PC-9 (cell line): ENCODE measurements around the gene ADAM19. TPM values are rescaled to one million over a fixed set of nuclear protein-coding genes. Genes with fewer than 3 reads are reported as not detected.

ENCODE experiments used
- BruUV-seq: library from RNA; stranded (reverse); fragments of 400-500 nt; replicated peaks from 2 replicates; lab custom pipeline; 2021; lab: Mats Ljungman, UMichigan
- CTCF ChIA-PET: fragments of 300-600 bp; sonication (Branson Sonifier 250); formaldehyde crosslinking; loops from one replicate; lab custom pipeline; 2022; ENCODE audit warnings: antibody characterized with exemption; lab: Charles Lee
- POLR2A ChIA-PET: fragments of 300-600 bp; sonication (Branson Sonifier 250); formaldehyde crosslinking; loops from one replicate; lab custom pipeline; 2022; ENCODE audit warnings: antibody characterized with exemption; ENCODE audit not compliant: unreplicated experiment; lab: Charles Lee
- DNase-seq, 2 experiments: peaks; one replicate each; pipeline versions ENCODE4 v3.0.0 to v3.0.0-alpha.2; 2015 to 2022; ENCODE audit warnings: mixed read lengths in 1 of 2
- H2AFZ ChIP-seq: fragments of 200-600 bp; sonication (generic); 2 replicates; pipeline ENCODE4 v1.8.1; 2017; ENCODE audit warnings: antibody characterized with exemption
- H3F3A ChIP-seq: fragments of 200-600 bp; sonication (generic); 2 replicates; pipeline ENCODE4 v1.8.1; 2017; ENCODE audit warnings: antibody characterized with exemption, mild to moderate bottlenecking, low read depth; ENCODE audit not compliant: insufficient read depth
- H3K27ac ChIP-seq: fragments of 200-600 bp; sonication (generic); 2 replicates; pipeline ENCODE4 v1.6.1; 2016; ENCODE audit warnings: mixed run types
- H3K27me3 ChIP-seq: fragments of 200-600 bp; sonication (generic); 2 replicates; pipeline ENCODE4 v1.6.1; 2016; ENCODE audit warnings: low read depth, mixed run types; ENCODE audit not compliant: insufficient read depth
- H3K36me3 ChIP-seq: fragments of 200-600 bp; sonication (generic); 2 replicates; pipeline ENCODE4 v1.6.1; 2016; ENCODE audit warnings: low read depth, mixed run types
- H3K4me1 ChIP-seq: fragments of 200-600 bp; sonication (generic); replicated peaks from 2 replicates; pipeline ENCODE4 v1.6.1; 2016; ENCODE audit warnings: mixed run types; ENCODE audit not compliant: insufficient read depth
- H3K4me2 ChIP-seq: fragments of 200-600 bp; sonication (generic); 2 replicates; pipeline ENCODE4 v1.6.1; 2017; ENCODE audit warnings: mixed run types
- H3K4me3 ChIP-seq: fragments of 200-600 bp; sonication (generic); 2 replicates; pipeline ENCODE4 v1.6.1; 2016; ENCODE audit warnings: mixed run types
- H3K79me2 ChIP-seq: fragments of 200-600 bp; sonication (generic); 2 replicates; pipeline ENCODE4 v1.6.1; 2017; ENCODE audit warnings: low read depth, mixed run types
- H3K9me2 ChIP-seq: fragments of 200-600 bp; sonication (generic); 2 replicates; pipeline ENCODE4 v1.8.1; 2017; ENCODE audit warnings: mild to moderate bottlenecking; ENCODE audit not compliant: insufficient read depth
- H3K9me3 ChIP-seq: fragments of 200-600 bp; sonication (generic); 2 replicates; pipeline ENCODE4 v1.8.1; 2016; ENCODE audit warnings: low read depth; ENCODE audit not compliant: insufficient read depth
- H4K20me1 ChIP-seq: fragments of 200-600 bp; sonication (generic); 2 replicates; pipeline ENCODE4 v1.8.1; 2017; ENCODE audit not compliant: insufficient read depth
- EZH2 ChIP-seq: fragments of 200-600 bp; sonication (generic); IDR thresholded peaks from 2 replicates; pipeline ENCODE4 v1.8.0; 2017; ENCODE audit warnings: antibody characterized with exemption, low read depth
- intact Hi-C: fragments of 100-400 bp; cut with micrococcal nuclease; formaldehyde crosslinking; loops from one replicate; pipeline ENCODE4 v1.10.0; 2022; ENCODE audit not compliant: unreplicated experiment
- total RNA-seq: library from RNA; stranded (reverse); gene quantifications from 2 replicates; pipeline ENCODE4 v1.2.3, GENCODE V29; 2021
- TF ChIP-seq, protein P1 (sequence below): fragments of 200-600 bp; sonication (generic); conservative IDR thresholded peaks from 2 replicates; pipeline ENCODE4 v1.6.1; 2017; ENCODE audit warnings: mixed run types, antibody characterized with exemption, mild to moderate bottlenecking, moderate library complexity

Gene ADAM19
- total RNA-seq, 1 experiment from 2014 or later: 7.6 TPM

DNA sequence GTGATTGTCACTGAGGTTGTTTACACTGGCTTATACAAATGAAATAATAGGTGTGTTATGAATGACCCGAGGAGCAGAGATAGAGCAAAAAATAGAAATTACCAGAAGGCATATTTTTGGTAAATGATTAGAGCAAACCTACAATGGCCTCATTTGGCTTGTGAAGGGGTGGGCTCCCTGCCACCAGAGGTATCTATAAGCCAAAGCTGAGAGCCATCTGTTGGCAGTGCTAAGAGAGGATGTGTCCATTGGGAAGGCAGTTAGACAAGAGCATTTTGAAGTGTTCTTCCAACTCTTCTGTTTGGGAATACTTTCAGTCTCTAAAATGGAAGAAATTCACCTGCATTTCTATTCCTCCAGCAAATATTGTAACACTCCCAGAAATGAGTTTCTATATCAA lies 104.9 kb downstream of the ADAM19 start:
- intact Hi-C loops: loop anchor here (1.0 to 10.0 kb wide), 2 partner anchors 142 to 326 kb away; partner anchors contain the start of gene MED7
- Histone ChIP-seq H3K4me2 (no peak overlapping the region), H2AFZ (no peak overlapping the region), H3K27ac (no peak overlapping the region), H3K36me3 (no peaks in the 10 kb centered on the region), H3K4me1 (no peaks in the 10 kb centered on the region), H3K27me3 (no peaks in the 10 kb centered on the region), H3K79me2 (no peaks in the 10 kb centered on the region), H3K4me3 (no peak overlapping the region), H3F3A (no peaks in the 10 kb centered on the region), H3K9me3 (no peaks in the 10 kb centered on the region), H3K9me2 (no peaks in the 10 kb centered on the region), H4K20me1 (no peaks in the 10 kb centered on the region)
- DNase-seq: no peak
- POLR2A ChIA-PET: no interaction called here
- no TSS peak for BruUV-seq
- CTCF ChIA-PET: interaction anchor here (1.5 kb wide), 1 partner anchor 142 kb away, joined by 3 read pairs; no protein-coding TSS in a partner anchor
- TF ChIP-seq, protein P1, sequence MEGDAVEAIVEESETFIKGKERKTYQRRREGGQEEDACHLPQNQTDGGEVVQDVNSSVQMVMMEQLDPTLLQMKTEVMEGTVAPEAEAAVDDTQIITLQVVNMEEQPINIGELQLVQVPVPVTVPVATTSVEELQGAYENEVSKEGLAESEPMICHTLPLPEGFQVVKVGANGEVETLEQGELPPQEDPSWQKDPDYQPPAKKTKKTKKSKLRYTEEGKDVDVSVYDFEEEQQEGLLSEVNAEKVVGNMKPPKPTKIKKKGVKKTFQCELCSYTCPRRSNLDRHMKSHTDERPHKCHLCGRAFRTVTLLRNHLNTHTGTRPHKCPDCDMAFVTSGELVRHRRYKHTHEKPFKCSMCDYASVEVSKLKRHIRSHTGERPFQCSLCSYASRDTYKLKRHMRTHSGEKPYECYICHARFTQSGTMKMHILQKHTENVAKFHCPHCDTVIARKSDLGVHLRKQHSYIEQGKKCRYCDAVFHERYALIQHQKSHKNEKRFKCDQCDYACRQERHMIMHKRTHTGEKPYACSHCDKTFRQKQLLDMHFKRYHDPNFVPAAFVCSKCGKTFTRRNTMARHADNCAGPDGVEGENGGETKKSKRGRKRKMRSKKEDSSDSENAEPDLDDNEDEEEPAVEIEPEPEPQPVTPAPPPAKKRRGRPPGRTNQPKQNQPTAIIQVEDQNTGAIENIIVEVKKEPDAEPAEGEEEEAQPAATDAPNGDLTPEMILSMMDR: no peak
- no peak for TF ChIP-seq EZH2

- H3K79me2 ChIP-seq: no peaks in the 10 kb centered on the region
- no peaks in the 10 kb centered on the region for H3K36me3 ChIP-seq
- H3F3A ChIP-seq: peaks cover 3% of the 10 kb centered on the region; the same call in 1 of the 2 replicates
- H3K4me3 ChIP-seq: no peak overlapping the region
- H3K4me2 ChIP-seq: no peak overlapping the region
- CTCF ChIA-PET: interaction anchor here (0.5 to 1.5 kb wide), 2 partner anchors 141 to 249 kb away, joined by 3 to 6 read pairs; no protein-coding TSS in a partner anchor
- no peaks in the 10 kb centered on the region for H3K9me3 ChIP-seq
- no peak for DNase-seq
- POLR2A ChIA-PET: no interaction called here
- H3K27me3 ChIP-seq: no peaks in the 10 kb centered on the region
- no peak for TF ChIP-seq EZH2
- TF ChIP-seq, protein P1: no peak
- no peak overlapping the region for H3K27ac ChIP-seq
- no peaks in the 10 kb centered on the region for H4K20me1 ChIP-seq
- H3K4me1 ChIP-seq: peaks cover 5% of the 10 kb centered on the region
- no peaks in the 10 kb centered on the region for H3K9me2 ChIP-seq
- no TSS peak for BruUV-seq
- H2AFZ ChIP-seq: no peak overlapping the region
- intact Hi-C loops: loop anchor here (10.0 kb wide), 1 partner anchor 325 kb away; the partner anchor contains the start of gene MED7
These were observed 105.9 kb downstream of the ADAM19 start for GRCh38 chr5:157469687-157470086.

- intact Hi-C loops: no loop called here
- H3K4me2 ChIP-seq: no peak overlapping the region
- BruUV-seq: no TSS peak
- H3K27ac ChIP-seq: no peak overlapping the region
- H3K9me2 ChIP-seq: no peaks in the 10 kb centered on the region
- no peaks in the 10 kb centered on the region for H3K27me3 ChIP-seq
- H4K20me1 ChIP-seq: no peaks in the 10 kb centered on the region
- ChIA-PET POLR2A (no interaction called here), CTCF (interaction anchor here (1.5 kb wide), 1 partner anchor 140 kb away, joined by 3 read pairs; no protein-coding TSS in a partner anchor)
- H3K79me2 ChIP-seq: no peaks in the 10 kb centered on the region
- no peaks in the 10 kb centered on the region for H3K9me3 ChIP-seq
- peaks cover 4% of the 10 kb centered on the region; the same call in 1 of the 2 replicates for H3F3A ChIP-seq
- DNase-seq: no peak
- H3K36me3 ChIP-seq: no peaks in the 10 kb centered on the region
- no peak overlapping the region for H3K4me3 ChIP-seq
- no peak for TF ChIP-seq EZH2
- TF ChIP-seq, protein P1: no peak
- no peak overlapping the region for H2AFZ ChIP-seq
- peaks cover 11% of the 10 kb centered on the region for H3K4me1 ChIP-seq
These were observed 106.5 kb downstream of the ADAM19 start for GRCh38 chr5:157469073-157469472.
